SK-N-MC (cell line): ENCODE data around the gene CTH.

ENCODE experiments used
- EZH2 ChIP-seq: fragments of 200-600 bp; sonication (generic); IDR thresholded peaks from one replicate; pipeline ENCODE4 v1.6.1; 2017; ENCODE audit warnings: antibody characterized with exemption
- POLR2AphosphoS5 ChIP-seq: IDR thresholded peaks from 2 replicates; pipeline ENCODE4 v1.6.1; 2012; ENCODE audit warnings: mild to moderate bottlenecking, low read depth, low read length, borderline replicate concordance

- TF ChIP-seq POLR2AphosphoS5 (no peak), EZH2 (no peak)
These were observed 1.9 kb upstream of the CTH start for GRCh38 chr1:70409136-70409535.
